K562 (cell line): ENCODE measurements around the gene BICC1. TPM values are rescaled to one million over a fixed set of nuclear protein-coding genes. Genes with fewer than 3 reads are reported as not detected.

ENCODE experiments used
- ATAC-seq: fragments of 200-7000 bp; cut with Tn5 transposase; 3 replicates; pipeline ENCODE4 v1.9.1; 2020; ENCODE audit warnings: moderate library complexity
- BruUV-seq: library from RNA; stranded (reverse); fragments of 400-500 nt; replicated peaks from 2 replicates; lab custom pipeline; 2021; lab: Mats Ljungman, UMichigan
- CTCF ChIA-PET: fragments of 300-600 bp; formaldehyde crosslinking; extraction: SDS; loops from one replicate; lab custom pipeline; 2021; ENCODE audit warnings: low intra/inter-chr PET ratio; lab: Yijun Ruan, JAX
- POLR2A ChIA-PET: fragments of 300-600, 350-650 bp; sonication (Branson Sonifier 250); formaldehyde crosslinking; extraction: SDS; loops from one replicate; lab custom pipeline; 2021; ENCODE audit warnings: antibody characterized with exemption, inconsistent platforms; lab: Yijun Ruan, JAX
- DNase-seq, 4 experiments: peaks; one replicate each; pipeline versions ENCODE4 v3.0.0 to v3.0.0-alpha.2; 2011 to 2018; ENCODE audit warnings: low spot score in 3 of 4, mixed read lengths in 3 of 4; ENCODE audit errors: extremely low read depth in 1 of 4
- FAIRE-seq: peaks from 2 replicates; lab custom pipeline; 2011; peaks lifted over from hg19 to GRCh38; lab: Jason Lieb, UNC
- H2AFZ ChIP-seq: 2 replicates; pipeline ENCODE4 v1.6.0; 2011; ENCODE audit warnings: low read depth, low read length, control low read depth, inconsistent platforms
- H3K27ac ChIP-seq: fragments of 200-600 bp; 3 replicates; pipeline ENCODE4 v1.8.0; 2011; ENCODE audit warnings: low read depth, mild to moderate bottlenecking, control low read depth, inconsistent platforms, low read length, moderate library complexity, mixed read lengths; ENCODE audit errors: extremely low read depth
- H3K27me3 ChIP-seq, 2 experiments: fragments of 300-600 bp in 1 of 2; 2 replicates in 1 of 2; 3 replicates in 1 of 2; pipeline versions ENCODE4 v1.6.0 to v1.8.0; 2011; ENCODE audit warnings: inconsistent platforms in 2 of 2, low read length in 2 of 2, mild to moderate bottlenecking in 1 of 2, mixed read lengths in 1 of 2, moderate library complexity in 1 of 2; ENCODE audit not compliant: control insufficient read depth in 2 of 2, insufficient read depth in 2 of 2
- H3K36me3 ChIP-seq: fragments of 300-600 bp; 3 replicates; pipeline ENCODE4 v1.8.0; 2011; ENCODE audit warnings: mild to moderate bottlenecking, low read length, inconsistent platforms; ENCODE audit not compliant: control insufficient read depth, insufficient read depth
- H3K4me1 ChIP-seq, 2 experiments: fragments of 200-600 bp in 1 of 2; replicated peaks in 1 of 2; 2 replicates in 1 of 2; 3 replicates in 1 of 2; pipeline versions ENCODE4 v1.5.1 to v1.8.0; 2011; ENCODE audit warnings: inconsistent platforms in 2 of 2, low read length in 2 of 2, mild to moderate bottlenecking in 1 of 2, mixed read lengths in 1 of 2, moderate library complexity in 1 of 2; ENCODE audit not compliant: control insufficient read depth in 2 of 2, insufficient read depth in 2 of 2
- H3K4me2 ChIP-seq: 2 replicates; pipeline ENCODE4 v1.6.1; 2011; ENCODE audit warnings: low read length, control low read depth, inconsistent platforms, mixed read lengths; ENCODE audit not compliant: insufficient read depth
- H3K4me3 ChIP-seq: fragments of 200-600 bp; sonication (generic), shearing (Covaris generic); 2 replicates; pipeline ENCODE4 v1.5.1; 2016; ENCODE audit warnings: control low read depth, inconsistent platforms
- H3K79me2 ChIP-seq: fragments of 200-600 bp; 3 replicates; pipeline ENCODE4 v1.8.0; 2011; ENCODE audit warnings: low read length, inconsistent platforms; ENCODE audit not compliant: control insufficient read depth, insufficient read depth
- H3K9ac ChIP-seq, 2 experiments: 2 replicates each; pipeline versions ENCODE4 v1.6.0 to v1.6.1; 2011; ENCODE audit warnings: low read depth in 2 of 2, low read length in 2 of 2, control low read depth in 1 of 2, inconsistent platforms in 1 of 2, mild to moderate bottlenecking in 1 of 2, mixed read lengths in 1 of 2; ENCODE audit not compliant: insufficient read depth in 1 of 2
- H3K9me1 ChIP-seq: one replicate; pipeline ENCODE4 v1.6.0; 2011; ENCODE audit warnings: inconsistent platforms, mild to moderate bottlenecking, low read length, moderate library complexity; ENCODE audit not compliant: control insufficient read depth, insufficient read depth
- H3K9me3 ChIP-seq: replicated peaks from 2 replicates; pipeline ENCODE4 v1.5.1; 2011; ENCODE audit warnings: low read depth, low read length, inconsistent platforms; ENCODE audit not compliant: control insufficient read depth, insufficient read depth
- H4K20me1 ChIP-seq: replicated peaks from 2 replicates; pipeline ENCODE4 v1.6.1; 2011; ENCODE audit warnings: low read length, inconsistent platforms, mixed read lengths; ENCODE audit not compliant: control insufficient read depth, insufficient read depth
- ELF1 ChIP-seq: fragments of 200-800 bp; sonication (Bioruptor generic); IDR thresholded peaks from 2 replicates; pipeline ENCODE4 v1.6.1; 2016; ENCODE audit warnings: missing genetic modification characterization, missing compliant biosample characterization
- IFI16 ChIP-seq: fragments of 250-450 bp; sonication (Bioruptor Pico); IDR thresholded peaks from 2 replicates; pipeline ENCODE4 v2.1.2; 2022; ENCODE audit warnings: mild to moderate bottlenecking, inconsistent platforms
- MAFG ChIP-seq: fragments of 450-650 bp; conservative IDR thresholded peaks from 2 replicates; pipeline ENCODE4 v1.6.1; 2016; ENCODE audit warnings: missing genetic modification characterization, missing compliant biosample characterization
- MXI1 ChIP-seq: IDR thresholded peaks from 2 replicates; pipeline ENCODE4 v1.6.1; 2011; ENCODE audit warnings: low read depth, mild to moderate bottlenecking, improper control_type of control experiment, low read length
- MYBL2 ChIP-seq, 2 experiments: fragments of 450-650 bp in 1 of 2; sonication (generic) in 1 of 2; formaldehyde crosslinking in 1 of 2; IDR thresholded peaks; 2 replicates each; pipeline versions ENCODE4 v1.6.1 to v1.8.1; 2017 to 2022; ENCODE audit warnings: borderline replicate concordance in 1 of 2, inconsistent platforms in 1 of 2, low read depth in 1 of 2, mild to moderate bottlenecking in 1 of 2, missing genetic modification reagents in 1 of 2, moderate library complexity in 1 of 2
- PHB2 ChIP-seq: fragments of 450-650 bp; IDR thresholded peaks from 2 replicates; pipeline ENCODE4 v1.6.1; 2017; ENCODE audit warnings: low read depth
- RBM34 ChIP-seq: fragments of 200-400 bp; formaldehyde crosslinking; IDR thresholded peaks from 2 replicates; pipeline ENCODE4 v1.6.1; 2018; ENCODE audit warnings: low read length, borderline replicate concordance; ENCODE audit not compliant: insufficient read depth
- ZNF324 ChIP-seq: fragments of 250-450 bp; sonication (Bioruptor Pico); IDR thresholded peaks from 2 replicates; pipeline ENCODE4 v1.4.0; 2020; ENCODE audit warnings: mild to moderate bottlenecking
- WGBS: fragments of 100-300 bp; shearing (Covaris generic); methylation state at CpG from one replicate; pipeline ENCODE4 v1.1.6; 2016; ENCODE audit warnings: low coverage, mixed read lengths; ENCODE audit not compliant: insufficient coverage; ENCODE audit errors: missing lambda C conversion rate; 5-methylcytosine and 5-hydroxymethylcytosine counted together
- in situ Hi-C: fragments of 300-500 bp; cut with MboI; formaldehyde crosslinking; loops from 4 replicates; pipeline ENCODE4 v1.15.0; 2018; ENCODE audit warnings: inconsistent platforms, mixed read lengths
- intact Hi-C: fragments of 100-400 bp; cut with micrococcal nuclease; formaldehyde crosslinking; loops from 2 replicates; pipeline ENCODE4 v1.14.2; 2022
- polyA plus RNA-seq, 8 experiments: library from polyadenylated mRNA; depleted of rRNA in 4 of 8; stranded (reverse) in 5 of 8; unstranded in 3 of 8; fragments of >200 nt; fragmentation: Nextera tagmentation in 2 of 8; fragmentation: Illumina TruSeq in 1 of 8; extraction: Ambion mirVana in 2 of 8; extraction: Trizol in 1 of 8; gene quantifications; 2 replicates each; pipeline versions ENCODE4 v1.2.1 to v1.2.3, GENCODE V29; 2011 to 2014; ENCODE audit warnings: inconsistent platforms in 1 of 8, missing spikeins in 1 of 8
- total RNA-seq, 7 experiments: library from RNA; depleted of rRNA in 6 of 7; stranded (reverse); fragments of >200 nt in 6 of 7; fragmentation: Illumina TruSeq in 2 of 7; extraction: Trizol in 2 of 7; gene quantifications; 2 replicates each; pipeline versions ENCODE4 v1.2.1 to v1.2.3, GENCODE V29; 2011 to 2021; ENCODE audit warnings: low replicate concordance in 1 of 7

Gene BICC1
- total and polyA plus RNA-seq, 9 of the 15 experiments (the other 6 are each of a cell fraction or from before 2014, with no cell fraction given), result not detected

- Histone ChIP-seq H3K27me3 (no peaks in the 10 kb centered on the region), H2AFZ (no peak overlapping the region), H3K27ac (no peak overlapping the region), H4K20me1 (no peaks in the 10 kb centered on the region), H3K4me2 (no peak overlapping the region), H3K9me1 (no peaks in the 10 kb centered on the region), H3K9ac (no peak overlapping the region), H3K4me3 (no peak overlapping the region), H3K79me2 (no peaks in the 10 kb centered on the region), H3K9me3 (no peaks in the 10 kb centered on the region), H3K36me3 (no peaks in the 10 kb centered on the region), H3K4me1 (peaks cover 0 to 4% of the 10 kb centered on the region in 2 experiments; a peak in 1 of 5 replicates)
- TF ChIP-seq ELF1 (tag) (no peak), MYBL2 (IDR thresholded peaks at IDR 0.05; ENCODE audit: low read depth) (no peak), MYBL2 (CRISPR knock-in tag; IDR thresholded peaks at IDR 0.05; ENCODE audit: borderline replicate concordance) (no peak)
- BruUV-seq, result no TSS peak
- ATAC-seq (no peak), DNase-seq (no peak), FAIRE-seq (no peak)
- ChIA-PET CTCF (no interaction called here), POLR2A (no interaction called here)
- intact Hi-C loops, result loop anchor here (10.0 kb wide), 1 partner anchor 201 kb away; no protein-coding TSS in a partner anchor
- in situ Hi-C loops, result no loop called here
- 0% methylated on average over 1 of the region's 1 CpG for WGBS
These were observed 3.4 kb downstream of the BICC1 start for GRCh38 chr10:58516119-58516518.

GRCh38 chr10:58516671-58517070 is 4.0 kb downstream of the BICC1 start:
- H2AFZ ChIP-seq, result no peak overlapping the region
- no TSS peak for BruUV-seq
- H3K4me2 ChIP-seq, result no peak overlapping the region
- H3K36me3 ChIP-seq, result no peaks in the 10 kb centered on the region
- H4K20me1 ChIP-seq, result no peaks in the 10 kb centered on the region
- ChIA-PET CTCF (no interaction called here), POLR2A (no interaction called here)
- TF ChIP-seq MXI1, result no peak
- no peak for TF ChIP-seq ZNF324
- TF ChIP-seq RBM34, result no peak
- no peak for TF ChIP-seq PHB2
- no peak for TF ChIP-seq MAFG (tag)
- no peak for TF ChIP-seq IFI16 (CRISPR knock-in tag)
- H3K9me1 ChIP-seq, result no peaks in the 10 kb centered on the region
- no peak overlapping the region for H3K27ac ChIP-seq
- intact Hi-C loops (loop anchor here (10.0 kb wide), 1 partner anchor 202 kb away; no protein-coding TSS in a partner anchor), in situ Hi-C loops (no loop called here)
- no peak overlapping the region for H3K9ac ChIP-seq
- no peak for DNase-seq
- no peak overlapping the region for H3K4me3 ChIP-seq
- no peak for FAIRE-seq
- H3K27me3 ChIP-seq, result no peaks in the 10 kb centered on the region
- peaks cover 0 to 4% of the 10 kb centered on the region in 2 experiments; a peak in 1 of 5 replicates for H3K4me1 ChIP-seq
- no peaks in the 10 kb centered on the region for H3K79me2 ChIP-seq
- ATAC-seq, result no peak
- no peaks in the 10 kb centered on the region for H3K9me3 ChIP-seq
